Endometrial microvascular endothelial cells (primary cell): ENCODE data around the gene LINGO1. TPM values are rescaled to one million over a fixed set of nuclear protein-coding genes. Genes with fewer than 3 reads are reported as not detected.

Experiments used
- in situ Hi-C: cut with HindIII; loops from 2 replicates; pipeline ENCODE4 v1.10.0; 2017; ENCODE audit warnings: low sequenced_read_pairs, low pct_unique_long_range_greater_than_20kb; ENCODE audit errors: inconsistent ontology term
- total RNA-seq: library from RNA; depleted of rRNA; stranded (reverse); fragments of >200 nt; gene quantifications from one replicate; pipeline ENCODE4 v1.2.3, GENCODE V29; 2015; ENCODE audit errors: inconsistent ontology term

LINGO1 gene
- total RNA-seq, 1 donor from 2014 or later = not detected

DNA sequence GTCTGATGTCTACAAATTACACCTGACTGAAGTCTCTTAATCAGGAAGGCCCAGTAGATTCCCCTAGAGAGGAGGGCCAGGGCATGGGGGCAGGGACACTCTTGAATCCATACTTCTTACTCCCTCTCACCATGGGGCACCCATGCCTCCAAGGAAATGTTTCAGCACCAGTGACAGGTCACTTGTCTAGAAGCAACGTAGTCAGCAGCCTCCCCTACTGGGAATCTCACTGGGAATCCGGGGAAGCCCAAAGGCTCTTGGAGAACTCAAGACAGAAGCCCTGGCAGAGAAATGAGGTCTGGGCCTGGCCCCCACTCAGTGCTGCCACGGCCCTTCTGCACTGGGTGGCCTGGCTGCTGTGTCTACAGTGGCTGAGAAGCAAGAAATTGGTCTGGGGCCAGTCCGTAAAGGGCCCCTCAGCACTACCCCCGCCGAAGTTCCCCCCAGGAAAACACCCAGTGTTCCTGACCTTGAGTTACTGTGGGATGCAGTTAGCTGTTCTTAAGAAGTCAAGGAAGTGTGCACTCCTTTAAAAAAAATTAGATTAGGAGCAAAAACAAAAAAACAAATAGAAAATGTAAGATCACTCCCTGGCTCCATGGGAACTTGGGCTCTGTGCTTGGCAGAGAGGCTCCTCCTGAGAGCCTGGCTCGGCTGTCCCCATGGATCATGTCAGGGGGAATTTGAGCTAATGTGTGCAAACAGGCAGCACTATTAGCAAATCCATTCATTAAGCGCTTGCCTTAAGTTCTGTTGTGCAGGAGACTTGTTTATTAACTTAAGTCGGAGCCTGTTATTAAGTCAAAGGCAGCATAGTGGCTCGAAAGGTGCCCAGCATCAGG, 5.4 kb upstream of the LINGO1 start:
- in situ Hi-C loops = no loop called here

DNA sequence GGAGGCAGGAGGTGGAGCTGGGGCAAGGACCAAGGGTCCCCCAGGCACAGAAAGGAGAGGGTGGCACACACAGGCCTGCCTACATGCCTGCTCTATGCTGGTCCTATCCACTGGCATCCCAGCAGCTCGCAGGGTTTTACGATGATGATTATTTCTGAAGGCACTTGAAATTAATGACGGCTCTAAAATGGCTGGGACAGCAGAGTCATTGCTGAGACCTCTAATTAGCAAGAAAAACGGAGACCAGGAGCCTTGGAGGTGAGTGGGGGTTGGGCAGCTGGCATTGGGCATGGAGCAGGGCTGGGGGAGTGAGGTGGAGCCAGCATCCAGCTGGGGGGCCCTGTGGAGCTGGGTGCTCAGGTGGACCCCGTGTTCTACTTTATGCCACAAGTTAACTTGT, 3.5 kb upstream of the LINGO1 start:
- in situ Hi-C loops = no loop called here

DNA sequence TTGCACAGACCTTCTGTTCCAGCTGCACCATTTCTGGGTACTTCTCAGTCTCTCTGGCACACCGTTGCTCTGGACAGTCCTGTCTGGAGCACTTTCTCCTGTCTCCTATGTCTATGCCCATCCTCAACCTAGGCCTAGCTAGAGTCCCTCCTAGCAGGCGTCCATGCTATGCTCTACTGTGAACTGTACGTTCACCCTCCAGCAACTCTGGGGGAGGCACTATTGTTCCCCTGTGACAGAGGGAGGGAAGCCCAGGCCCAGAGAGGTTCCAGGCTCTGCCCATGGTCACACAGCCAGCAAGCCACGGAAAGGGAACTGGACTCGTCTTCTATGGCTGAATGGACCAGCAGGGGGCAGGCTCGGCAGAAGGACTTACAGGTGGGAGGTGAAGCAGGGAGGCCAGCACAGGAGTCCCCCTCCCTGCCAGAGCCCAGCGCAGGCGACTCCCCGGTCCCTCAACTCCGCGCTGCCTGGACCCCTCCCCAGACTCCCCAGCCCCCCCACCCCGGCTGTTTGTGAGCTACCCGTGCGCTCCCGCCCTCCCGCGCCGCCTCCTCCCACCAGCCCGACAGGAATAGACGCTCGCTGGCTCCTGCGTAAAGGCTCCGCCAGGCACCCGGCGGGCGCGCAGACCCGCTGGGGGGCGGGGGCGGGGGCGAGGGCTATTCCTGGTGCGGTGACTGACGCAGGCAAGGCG, 1.7 kb upstream of the LINGO1 start:
- in situ Hi-C loops = no loop called here

DNA sequence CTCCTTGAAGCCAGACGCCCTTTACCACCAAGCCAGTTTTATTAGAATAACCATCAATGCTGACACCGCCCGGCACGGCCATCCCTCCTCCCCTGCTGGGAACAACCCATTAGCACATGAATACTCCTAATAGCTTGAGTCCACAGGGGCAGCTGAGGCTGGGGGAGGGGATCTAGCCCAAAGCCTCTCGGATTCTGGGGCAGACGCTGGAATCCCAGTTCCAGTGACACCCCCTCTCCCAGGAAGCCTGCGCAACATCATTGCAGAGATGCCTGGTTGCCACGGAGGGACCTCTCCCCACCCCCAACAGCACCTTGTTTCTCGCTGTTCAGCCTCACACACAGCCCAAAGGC, 1.2 kb upstream of the LINGO1 start:
- in situ Hi-C loops = no loop called here

DNA sequence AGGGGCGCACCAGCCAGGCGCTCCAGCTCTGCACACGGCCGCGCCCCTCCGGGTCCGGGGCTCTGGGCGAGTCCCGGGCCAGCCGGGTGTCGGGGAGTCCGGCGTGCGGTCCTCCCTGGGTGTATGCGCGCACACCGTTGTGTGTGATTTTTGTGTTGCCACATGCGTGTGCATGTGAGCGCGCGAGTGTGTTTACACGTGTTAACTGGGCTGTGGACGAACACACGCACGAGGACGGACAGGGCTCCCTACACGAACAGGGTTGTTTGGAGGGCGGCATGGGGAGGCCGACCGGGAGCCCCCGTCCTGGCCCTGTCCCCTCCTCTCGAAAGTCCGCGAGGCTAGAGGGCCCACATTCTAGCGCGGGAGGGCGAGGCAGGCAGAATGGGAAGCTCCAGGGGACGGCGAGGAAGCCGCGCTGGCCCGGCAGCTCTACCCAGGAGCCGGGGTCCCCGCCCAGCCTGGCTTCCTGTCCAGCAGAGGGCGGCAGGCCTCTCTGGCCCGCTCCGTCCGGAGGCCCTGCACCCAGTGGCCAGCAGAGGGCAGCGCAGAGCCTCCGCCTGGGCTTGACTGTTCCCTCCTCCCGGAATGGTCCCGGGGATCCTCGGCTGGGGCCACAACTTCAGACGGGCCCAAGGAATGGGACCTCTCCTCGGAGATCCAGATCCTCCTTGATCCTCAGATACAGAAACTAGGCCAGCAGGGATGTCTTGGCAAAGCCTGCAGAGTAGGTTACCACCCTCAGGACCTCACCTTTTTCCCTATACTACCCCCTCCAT, 611 bp upstream of the LINGO1 start:
- in situ Hi-C loops = no loop called here

DNA sequence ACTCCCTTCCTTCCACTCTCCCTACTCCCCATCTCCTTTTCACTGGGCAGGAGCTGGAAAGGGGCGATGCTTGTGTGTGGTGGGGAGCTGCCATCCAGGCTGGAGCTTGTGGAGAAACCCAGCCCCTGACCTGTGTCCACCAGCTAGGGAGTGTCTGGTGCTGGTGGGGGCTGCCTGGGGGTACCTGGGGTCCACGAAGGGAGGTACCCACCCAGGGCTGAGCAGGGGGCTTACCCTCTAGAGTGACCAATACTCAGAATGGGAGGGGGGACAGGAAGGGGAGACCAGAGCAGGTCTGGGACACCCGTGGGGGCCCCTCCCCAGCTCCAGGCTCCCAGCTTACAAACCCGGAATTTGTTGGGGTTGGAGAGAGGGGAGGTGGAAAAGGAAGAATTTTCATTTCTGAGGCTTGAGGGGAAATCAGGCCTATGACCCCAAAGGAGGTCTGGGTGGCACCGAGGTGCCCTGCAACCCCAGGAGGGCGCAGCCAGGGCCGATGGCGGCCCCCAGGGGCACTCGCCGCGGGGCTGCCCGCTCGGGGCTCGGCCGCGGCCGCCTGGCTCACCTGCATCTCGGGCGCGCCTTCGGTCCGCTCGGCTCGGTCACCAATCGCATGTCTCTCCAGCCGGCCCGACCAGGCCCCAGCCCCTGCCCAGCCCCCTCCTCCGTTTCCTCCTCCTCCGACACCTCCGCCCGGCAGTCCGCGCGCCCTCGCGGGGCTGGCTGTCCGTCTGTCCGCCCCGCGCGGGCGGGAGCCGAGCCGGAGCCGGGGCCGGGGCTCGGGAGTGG, 773 bp downstream of the LINGO1 start:
- in situ Hi-C loops = no loop called here

DNA sequence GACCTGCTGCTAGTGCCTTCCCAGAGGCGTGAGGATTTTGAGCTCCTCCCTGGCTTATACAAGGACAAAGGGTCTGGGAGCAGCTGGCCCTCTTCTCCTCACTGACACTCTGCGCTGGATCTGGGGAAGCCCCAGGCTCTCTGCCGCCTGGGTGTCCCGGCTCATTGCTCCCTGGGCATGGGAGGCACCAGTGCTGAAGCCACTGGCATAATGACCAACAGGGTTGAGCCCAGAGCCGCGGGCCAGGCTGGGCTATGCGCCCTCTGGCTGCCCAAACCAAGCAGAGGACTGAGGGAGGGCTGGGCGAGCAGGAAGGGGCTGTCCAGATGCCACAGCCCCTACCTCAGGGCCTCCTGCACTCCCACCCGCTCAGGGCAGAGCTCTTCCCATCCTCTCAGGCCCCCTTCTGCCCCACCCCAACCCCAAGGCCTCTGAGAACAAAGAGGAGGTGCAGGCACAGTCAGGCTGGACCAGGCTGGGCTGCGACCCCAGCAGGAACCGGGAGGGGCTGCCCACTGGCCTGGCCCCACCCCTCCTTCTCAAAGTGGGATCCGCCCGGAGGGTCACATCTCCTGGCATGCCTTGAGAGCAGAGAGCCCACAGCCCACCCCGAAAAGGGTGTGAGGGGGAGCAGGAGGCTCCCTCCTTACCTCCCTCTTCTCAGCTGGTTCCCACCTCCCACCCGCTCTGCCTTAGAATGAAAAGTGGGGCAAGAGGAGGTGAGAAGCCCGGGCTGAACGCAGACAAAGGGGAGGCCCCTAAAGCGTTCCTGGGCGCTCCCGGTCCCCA, 1.6 kb downstream of the LINGO1 start:
- in situ Hi-C loops = no loop called here

DNA sequence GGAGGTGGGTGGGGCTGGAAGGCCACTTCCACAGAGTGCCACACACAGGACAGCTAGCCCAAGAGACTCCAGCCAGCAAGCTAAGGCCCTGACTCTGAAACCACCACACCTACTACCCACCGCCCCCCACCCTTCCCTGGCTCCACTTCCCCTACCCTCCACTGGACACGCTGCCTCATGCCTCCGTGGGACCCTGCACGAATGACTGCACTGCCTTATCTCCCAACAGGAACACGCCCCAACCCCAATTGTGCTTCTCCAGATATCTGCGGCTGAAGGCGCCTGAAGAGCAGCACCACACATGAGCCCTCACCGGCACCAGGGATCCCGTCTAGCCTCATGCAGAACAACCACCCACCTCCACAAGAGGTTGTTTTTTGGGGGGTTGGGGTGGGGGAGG, 2.7 kb downstream of the LINGO1 start:
- in situ Hi-C loops = no loop called here

DNA sequence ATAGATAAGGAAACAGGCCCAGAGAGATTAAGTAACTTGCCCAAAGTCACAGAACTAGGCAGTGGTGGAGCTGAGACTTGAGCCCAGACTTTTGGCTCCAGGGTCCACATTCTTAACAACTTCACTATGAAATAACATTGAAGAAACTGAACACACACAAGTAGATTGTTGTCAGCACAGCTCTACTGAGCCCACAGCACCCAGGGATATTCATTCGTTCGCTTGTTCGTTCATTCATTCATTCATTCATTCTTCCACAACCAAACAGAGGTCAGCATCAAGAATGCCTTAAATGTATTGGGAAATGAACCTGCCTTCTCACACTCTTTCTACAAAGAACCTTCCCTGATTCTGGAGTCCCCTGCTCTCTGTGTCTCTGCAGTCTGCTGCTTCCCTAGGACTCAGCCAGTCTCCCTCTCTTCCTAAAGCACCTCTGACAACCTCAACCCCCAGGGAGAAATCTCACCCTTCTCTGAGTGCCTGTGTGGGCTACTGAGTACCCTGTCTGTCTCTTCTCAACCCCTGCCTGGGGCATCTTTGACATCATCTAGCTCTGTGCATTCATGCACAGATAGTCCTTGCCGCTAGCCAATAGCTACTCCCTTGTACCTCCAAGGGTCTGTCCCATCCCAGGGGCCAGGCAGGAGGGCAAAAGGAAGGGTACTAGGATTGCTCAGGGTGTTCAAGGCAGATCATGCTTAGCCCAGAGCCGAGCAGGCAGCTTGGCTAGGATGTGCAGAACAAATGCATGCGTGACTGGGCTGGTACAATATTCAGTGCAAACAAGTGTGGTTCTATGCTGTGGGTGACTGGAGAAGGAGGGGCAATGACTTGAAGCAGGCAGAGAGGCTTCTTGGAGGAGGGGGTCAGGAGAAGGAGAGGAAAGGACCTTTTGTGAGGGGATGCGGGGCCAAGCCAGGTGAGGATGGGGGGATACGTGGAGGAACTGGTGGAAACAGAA, 3.4 kb downstream of the LINGO1 start:
- in situ Hi-C loops = no loop called here

DNA sequence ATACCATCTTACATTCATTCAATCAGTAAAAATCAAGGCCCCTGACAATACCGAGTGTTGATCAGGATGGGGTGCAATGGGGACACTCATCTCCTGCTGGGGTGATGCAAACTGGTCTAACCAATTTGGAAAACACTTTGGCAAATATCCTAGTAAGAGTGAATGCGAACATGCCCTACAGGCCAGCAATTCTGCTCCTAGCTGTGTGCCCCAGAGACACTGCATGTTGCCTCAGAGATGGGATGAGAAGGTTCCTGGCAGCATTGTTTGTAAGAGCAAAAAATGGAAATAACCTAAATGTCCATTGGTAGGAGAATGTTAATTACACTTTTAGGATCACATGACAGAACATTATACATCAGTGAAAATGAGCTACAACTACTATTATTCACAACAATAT, 4.7 kb downstream of the LINGO1 start:
- in situ Hi-C loops = no loop called here

DNA sequence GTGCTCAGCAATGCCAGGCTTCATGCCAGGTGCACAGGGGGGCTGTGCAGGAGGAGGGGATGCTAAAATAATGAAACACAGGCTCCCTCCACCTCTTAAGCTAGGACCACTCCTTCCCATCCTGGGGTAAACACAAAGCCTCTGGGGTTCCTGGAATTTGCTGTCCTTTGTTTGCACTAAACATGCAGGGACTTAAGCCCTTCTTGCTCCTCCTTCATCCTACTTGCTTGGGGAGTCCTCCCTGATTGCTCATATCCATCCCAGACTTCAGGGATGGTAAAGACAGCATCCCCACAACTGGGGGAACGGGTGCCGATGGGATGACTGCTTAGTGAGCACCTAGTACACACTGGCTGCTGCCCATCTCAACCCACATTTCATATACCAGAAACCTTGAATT, 5.1 kb downstream of the LINGO1 start:
- in situ Hi-C loops = no loop called here

DNA sequence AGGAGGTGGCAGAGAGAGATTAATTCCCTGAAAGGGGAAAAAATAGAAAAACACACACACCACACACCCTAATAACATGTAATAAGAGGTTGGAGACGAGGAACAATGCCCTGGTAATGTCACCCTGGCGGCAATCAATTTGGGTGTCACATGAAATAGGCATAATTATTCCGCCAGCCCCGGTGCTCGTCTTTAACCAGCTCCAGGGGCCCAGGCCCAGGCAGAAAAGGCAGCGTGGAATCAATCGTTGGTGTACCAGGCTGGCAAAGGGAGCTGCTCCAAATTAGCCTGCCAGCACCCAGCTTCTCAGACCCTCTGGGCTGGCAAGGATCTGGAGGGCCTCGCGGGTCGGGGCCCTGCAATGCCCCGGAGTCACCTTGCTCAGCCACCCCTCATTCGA, 5.6 kb downstream of the LINGO1 start:
- in situ Hi-C loops = no loop called here

DNA sequence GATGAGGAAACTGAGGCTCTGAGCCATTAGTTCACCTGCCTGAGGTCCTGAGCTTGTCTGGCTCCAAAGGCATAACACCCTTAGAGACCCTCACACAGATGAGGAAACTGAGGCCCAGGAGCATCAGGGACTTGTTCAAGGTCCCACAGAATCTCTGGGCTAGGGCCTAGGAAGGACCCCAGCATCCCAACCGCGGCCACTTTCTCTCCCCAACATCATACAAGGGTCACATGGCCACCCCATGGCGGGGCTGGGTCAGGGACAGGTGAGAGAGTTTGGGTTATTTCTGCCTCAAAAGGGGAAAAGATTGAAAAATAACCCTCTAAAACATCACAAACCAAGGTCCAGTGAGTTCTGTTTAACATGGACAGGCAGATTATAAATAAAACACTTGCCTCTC, 6.7 kb downstream of the LINGO1 start:
- in situ Hi-C loops = no loop called here

DNA sequence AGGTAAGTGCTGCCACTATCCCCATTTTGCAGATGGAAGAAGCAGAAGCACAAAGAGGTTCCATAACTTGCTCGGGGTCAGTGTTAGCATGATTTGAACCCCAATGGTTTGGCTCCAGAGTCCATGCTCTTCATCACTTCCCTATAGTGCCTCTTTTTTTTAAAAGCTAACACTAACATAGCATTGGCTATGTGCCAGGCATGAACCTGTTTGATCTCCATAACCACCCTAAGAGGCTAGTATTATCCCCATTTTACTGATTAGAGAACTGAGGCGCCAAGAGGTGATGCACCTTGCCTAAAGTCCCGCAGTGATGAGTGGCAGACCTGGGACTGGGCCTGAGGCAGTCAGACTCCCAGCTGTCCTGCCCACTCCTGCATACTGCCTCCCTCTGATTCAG, 7.3 kb downstream of the LINGO1 start:
- in situ Hi-C loops = no loop called here

DNA sequence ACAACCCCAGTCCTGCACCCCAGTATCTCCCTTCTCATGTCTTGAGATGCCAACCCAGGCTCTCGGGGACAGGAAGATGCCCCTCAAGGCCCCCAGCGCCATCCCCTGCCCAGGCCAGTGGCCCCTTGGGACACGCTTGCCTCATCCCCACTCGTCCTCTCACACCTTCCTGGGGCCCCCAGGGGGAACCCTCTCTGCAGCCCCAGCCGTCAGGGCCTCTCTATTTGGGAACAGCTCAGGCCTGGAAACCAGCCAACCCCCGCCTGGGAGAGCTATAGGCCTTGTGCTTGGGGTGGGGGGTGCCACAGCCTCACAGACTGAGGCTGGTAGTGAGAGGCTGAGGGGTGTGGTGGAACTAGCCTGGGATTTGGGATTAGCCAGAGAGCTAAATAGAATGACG, 7.8 kb downstream of the LINGO1 start:
- in situ Hi-C loops = no loop called here

DNA sequence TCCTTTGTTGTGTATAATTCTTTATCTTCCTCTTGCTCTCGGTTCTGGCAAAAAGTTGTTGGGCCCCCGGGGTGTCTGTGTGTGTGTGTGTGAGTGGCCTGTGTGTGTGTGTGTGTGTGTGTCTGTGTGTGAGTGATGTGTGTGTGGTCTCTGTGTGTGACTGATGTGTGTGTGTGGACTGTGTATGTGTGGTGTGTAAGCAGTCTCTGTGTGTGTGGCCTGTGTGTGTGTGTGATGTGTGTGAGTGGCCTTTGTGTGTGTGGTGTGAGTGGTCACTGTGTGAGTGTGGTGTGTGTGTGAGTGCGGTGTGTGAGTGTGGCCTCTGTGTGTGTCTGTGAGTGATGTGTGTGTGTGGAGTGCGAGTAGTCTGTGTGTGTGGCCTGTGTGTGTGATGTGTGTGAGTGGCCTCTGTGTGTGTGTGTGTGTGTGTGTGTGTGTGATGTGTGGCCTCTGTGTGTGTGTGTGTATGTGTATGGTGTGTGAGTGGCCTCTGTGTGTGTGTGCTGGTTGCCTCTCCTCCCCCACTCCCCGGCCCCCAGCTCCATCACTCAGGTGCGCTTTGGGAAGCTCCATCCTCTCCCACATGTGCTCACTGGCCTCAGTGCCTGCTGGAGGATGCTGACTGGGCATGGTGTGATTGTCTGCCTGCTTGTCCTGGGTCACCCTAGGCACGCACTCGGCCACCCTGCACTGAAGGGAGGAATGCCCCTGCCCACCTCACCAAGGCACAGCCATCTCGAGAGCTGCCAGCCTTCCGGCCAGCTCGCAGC, 8.8 kb downstream of the LINGO1 start:
- in situ Hi-C loops = no loop called here
